HG02970 (cell line): Measurements from ENCODE around the gene SPTLC1.
"Not testable (repeated sequence)": the region's sequence is repeated elsewhere in the genome, so short reads cannot be mapped to it uniquely, and the experiment has no call there.

ENCODE experiments used
- ATAC-seq: cut with Tn5 transposase; IDR thresholded peaks from one replicate; pipeline ENCODE4 v1.9.1; 2021; ENCODE audit warnings: mild to moderate bottlenecking, moderate library complexity, moderate number of reproducible peaks; ENCODE audit not compliant: unreplicated experiment, low FRiP score

The SPTLC1 gene

DNA sequence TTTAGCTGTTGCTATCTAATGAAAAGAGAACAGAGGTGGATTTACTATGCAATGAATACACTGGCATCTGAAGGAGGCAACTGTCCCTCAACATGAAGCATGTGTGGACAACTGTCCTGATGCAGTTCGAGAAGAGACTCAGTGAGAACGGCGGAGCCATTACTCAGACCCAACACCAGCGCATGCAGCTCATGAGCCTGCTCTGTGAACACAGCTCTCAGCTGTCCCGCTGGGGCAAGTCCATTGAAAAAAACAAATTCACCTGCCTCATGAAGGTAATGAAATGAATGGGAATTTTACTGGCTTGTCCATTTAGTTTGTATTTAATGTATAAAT lies 78.8 kb downstream of the SPTLC1 start:
- no peak for ATAC-seq

DNA sequence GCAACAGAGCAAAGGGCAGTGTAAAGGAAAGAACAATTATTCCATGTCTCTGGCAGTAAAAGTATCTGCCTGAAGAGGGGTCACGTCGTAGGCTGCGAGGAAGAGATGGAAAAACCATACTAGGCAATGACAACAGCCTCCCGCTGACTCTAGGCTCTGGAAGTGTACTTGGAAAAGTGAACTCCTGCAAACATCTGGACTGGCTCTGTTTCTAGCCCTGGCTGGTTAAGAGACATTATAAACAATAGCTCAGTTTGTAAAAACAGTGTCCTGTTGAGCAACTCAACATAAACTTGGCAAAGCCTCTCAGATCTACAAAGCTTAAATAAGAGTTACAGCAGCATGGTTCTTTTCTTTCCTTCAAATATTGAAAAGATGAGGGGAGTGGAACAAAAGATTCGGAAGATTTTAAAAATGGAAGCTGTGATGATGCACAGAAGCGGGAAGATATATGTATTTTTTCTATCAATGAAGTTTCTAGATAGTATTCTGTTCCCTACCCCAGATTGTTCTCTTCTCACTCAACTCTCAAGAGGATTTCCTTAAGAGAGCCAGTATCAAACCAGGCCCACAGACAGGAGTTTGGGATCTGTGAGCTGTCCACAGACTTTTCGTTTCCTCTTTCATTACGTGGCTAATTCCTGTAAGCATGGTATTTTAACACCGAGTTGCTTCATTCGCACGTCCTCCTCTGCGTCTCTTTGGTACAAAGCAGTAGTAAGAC lies 79.4 kb downstream of the SPTLC1 start:
- ATAC-seq = no peak

- ATAC-seq = no peak
These were observed 80.1 kb downstream of the SPTLC1 start for GRCh38 chr9:92035146-92035545.

DNA sequence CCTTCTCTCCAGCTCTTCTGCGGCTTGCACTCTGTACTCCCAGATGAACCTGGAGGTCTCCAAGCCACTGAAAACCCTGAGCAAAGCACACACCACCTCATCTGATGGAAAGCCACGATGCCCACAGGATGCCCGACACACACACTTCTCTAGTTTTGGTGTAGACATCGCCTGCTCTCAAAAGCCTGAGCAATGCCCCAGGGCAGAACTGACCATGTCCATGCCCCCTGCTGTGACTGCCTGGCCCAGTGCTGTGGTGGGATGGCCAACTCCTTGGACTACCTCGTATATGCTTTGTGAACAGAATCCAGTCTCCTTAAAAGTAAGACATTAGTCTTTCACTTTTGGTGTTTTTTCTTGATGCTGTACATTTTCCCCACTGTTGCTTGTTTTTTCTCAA lies 81.2 kb downstream of the SPTLC1 start:
- ATAC-seq = no peak

GRCh38 chr9:92033307-92033706 lies 81.9 kb downstream of the SPTLC1 start:
- ATAC-seq = no peak

DNA sequence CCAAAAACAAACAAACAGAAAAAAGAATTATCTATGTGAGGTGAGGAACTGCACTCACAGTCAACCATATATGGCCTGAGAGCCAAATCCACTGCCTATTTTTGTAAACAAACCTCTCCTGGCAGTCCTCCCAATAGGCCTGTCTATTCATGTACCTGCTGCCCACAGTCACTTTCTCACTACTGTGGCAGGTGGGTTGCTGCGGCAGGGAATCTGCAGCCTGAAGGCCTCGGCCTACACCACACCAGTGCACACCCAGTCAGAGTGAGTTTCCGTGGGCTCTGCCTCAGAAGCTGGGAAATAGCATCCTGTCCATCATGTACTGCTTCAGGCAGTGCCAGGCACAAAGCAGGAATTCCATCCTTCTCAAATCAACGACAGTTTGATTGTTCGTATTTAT lies 82.3 kb downstream of the SPTLC1 start:
- ATAC-seq = no peak

- ATAC-seq = no peak
These were observed 84.8 kb downstream of the SPTLC1 start for GRCh38 chr9:92030367-92030766.

DNA sequence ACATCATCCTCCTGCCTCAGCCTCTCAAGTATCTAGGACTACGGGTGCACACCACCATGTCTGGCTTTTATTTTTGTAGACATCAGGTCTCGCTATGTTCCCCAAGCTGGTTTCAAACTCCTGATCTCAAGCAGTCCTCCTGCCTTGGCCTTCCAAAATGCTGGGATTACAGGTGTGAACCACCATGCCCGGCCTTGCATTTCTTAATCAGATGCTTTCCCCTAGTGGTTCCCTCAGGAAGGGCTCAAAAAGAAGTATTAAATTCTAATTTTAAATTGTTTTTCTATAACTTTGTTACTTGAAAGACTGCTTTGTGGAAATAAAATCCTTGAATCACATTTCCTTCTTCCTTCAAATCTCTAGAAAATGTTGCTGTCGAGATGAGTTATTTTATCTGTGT lies 85.7 kb downstream of the SPTLC1 start:
- ATAC-seq = no peak

GRCh38 chr9:92026206-92027002 lies 88.8 kb downstream of the SPTLC1 start:
- no peak for ATAC-seq

- ATAC-seq = not testable (repeated sequence)
These were observed 93.2 kb downstream of the SPTLC1 start for GRCh38 chr9:92021785-92022541.

- no peak for ATAC-seq
These were observed 95.6 kb downstream of the SPTLC1 start for GRCh38 chr9:92019658-92020057.

DNA sequence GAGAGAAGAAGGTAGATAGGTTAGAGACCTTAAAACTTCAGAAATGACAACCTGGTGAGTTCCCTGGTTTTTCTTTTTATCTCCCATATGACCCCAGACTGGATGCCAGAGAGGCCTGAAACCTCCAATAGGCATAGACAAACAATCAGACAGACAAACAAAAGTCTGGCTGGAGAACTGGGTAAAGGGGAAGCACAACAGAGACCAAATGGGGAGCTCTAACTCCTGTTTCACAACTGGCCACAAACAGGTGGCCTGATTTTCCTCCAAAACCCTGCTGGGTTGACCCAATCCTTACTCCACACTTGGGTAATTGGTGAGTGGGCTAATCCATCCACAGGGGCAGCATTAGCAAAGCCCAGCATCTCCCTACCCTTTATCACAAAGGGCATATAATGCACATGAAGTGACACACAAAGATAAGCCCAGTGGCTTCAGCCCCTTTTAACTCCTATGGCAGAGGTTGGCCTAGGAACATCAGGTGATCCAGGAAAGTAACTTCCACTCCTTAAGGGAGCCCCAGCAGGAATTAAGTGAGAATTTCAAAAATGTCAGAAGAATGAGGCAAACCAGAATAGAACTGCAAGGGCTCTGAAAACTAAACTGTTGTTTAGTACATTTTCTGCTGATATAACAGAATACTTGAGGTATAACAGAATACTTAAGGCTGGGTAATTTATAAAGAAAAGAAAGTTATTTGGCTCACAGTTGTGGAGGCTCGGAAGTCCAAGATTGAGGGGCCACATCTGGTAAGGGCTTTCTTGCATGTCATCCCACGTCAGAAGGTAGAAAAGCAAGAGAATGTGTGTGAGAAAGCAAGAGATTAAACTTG lies 104.3 kb downstream of the SPTLC1 start:
- no peak for ATAC-seq

DNA sequence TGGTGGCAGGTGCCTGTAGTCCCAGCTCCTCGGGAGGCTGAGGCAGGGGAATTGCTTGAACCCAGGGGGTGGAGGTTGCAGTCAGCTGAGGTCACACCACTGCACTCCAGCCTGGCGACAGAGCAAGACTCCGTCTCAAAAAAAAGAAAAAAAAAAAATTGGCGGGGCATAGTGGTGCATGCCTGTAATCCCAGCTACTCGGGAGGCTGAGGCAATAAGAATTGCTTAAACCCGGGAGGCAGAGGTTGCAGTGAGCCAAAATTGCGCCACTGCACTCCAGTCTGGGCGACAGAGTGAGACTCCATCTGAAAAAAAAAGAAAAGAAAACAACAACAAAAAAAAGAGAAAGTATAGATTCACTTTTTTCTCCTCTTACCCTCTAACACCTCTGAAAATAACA lies 105.0 kb downstream of the SPTLC1 start:
- not testable (repeated sequence) for ATAC-seq

GRCh38 chr9:92008041-92008440 lies 107.2 kb downstream of the SPTLC1 start:
- ATAC-seq = no peak

DNA sequence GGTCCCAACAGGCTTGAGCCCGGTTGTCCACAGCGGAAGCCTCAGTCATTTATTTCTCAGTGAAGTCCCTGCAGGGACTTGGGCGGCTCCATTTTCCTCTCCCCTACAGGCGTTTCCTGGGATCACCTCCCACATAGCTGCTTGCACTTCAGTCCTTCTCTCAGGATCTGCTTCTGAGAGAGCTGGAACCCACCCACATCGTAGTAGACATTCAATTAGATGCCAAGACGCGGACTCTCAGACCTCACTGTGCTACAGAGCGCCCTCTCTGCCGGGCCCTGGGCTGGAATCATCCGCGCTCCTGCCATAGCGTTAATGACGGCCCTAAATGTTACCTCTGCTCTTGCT lies 111.2 kb downstream of the SPTLC1 start:
- no peak for ATAC-seq

DNA sequence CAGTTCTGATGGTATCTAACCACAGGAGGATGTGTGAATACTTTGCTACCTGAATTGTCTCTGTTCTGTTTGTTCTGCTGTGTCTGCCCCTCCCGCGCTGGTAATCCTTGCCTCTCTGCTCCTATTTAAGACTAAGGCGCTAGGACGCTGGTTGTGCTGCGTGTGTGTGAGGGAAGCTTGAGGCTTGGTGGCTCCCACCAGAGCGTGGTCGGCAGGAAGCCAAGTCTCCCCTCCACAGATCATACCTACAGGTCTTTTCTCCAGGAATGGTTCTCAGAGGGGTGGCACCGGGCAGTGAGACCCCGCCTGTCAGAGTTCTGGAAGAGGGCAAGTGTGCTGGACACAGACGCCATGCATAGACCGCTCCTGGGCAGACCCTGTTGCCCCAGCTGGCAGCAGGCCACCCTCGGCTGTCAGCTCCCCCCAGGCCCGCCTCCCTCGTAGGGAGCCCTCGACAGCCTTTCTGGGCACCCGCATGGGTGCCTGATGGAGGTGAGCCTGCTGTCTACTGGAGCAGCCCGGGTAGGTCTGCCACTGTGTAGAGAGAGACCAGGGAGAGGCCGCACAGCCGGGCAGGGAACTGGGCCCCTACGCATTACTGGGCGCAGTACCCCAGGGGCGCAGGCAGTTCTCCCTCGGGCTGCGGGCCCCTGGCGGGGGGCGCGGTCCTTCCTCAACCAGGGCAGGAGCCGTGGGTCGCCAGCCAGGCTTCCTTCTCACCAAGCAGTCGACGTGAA lies 111.7 kb downstream of the SPTLC1 start:
- no peak for ATAC-seq

DNA sequence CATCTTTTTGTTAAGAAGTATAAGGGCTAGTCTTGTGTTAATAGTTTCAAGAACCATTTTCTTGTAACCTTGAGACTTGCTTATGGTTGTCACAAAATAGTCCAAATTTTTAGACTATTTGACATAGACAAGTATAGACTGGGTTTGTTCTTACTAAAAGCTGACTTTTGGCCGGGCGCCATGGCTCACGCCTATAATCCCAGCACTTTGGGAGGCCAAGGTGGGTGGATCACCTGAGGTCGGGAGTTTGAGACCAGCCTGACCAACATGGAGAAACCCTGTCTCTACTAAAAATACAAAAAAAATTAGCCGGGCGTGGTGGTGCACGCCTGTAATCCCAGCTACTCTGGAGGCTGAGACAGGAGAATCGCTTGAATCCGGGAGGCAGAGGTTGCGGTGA lies 113.3 kb downstream of the SPTLC1 start:
- ATAC-seq = not testable (repeated sequence)

DNA sequence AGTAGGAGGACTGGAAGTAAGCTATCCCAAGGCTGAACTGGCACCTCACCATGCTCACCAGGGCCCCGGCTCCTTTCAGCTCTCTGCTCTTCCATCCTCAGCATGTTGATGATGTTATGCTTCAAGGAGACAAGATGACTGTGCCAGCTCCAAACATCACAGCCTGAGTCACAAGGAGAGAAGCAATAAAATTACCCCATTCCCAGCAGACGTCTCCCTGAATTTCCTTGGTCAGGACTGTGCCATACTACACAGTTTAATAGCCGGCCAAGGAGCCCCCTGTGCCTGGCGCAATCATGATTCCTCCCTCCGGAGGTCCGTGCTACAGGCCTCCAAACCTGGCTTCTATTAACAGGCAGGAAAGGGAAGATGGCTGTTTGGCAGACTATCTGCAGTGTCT lies 114.0 kb downstream of the SPTLC1 start:
- ATAC-seq = no peak

DNA sequence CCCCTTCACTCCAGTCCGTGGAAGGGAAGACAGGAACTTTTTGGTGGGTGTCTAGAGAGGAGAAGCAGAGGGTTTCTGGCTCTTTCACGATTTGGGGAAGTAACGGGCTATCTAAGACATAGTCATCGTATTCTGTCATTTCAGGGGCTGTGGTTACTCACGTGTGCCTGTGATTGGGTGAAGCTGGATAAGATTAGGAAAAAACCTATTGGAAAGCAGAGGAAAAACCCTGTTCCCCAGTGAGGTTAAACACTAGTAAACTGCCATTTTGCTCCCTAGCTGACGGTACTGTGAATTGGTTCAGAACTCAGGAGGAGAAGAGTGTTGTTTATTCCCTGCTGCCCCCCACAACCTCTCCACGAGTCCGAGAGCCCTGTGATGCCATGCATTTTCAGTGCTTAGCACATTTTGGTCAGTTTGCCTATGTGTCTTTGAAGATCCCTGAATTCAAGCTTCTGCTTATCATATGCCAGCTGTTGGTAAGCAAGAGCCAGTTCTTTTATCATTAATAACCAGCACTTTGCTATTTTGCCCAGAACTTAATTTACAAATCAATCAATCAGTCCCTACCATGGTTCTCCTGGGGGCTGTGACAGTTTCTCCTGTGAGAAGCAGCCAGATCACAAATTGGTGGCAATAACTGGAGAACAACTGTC lies 120.1 kb downstream of the SPTLC1 start:
- ATAC-seq = no peak
